ENCODE measurements around the gene PNRC2.
A peak's percentile ranks its signal among the peaks of the same experiment; 100 is the strongest.

Gene PNRC2, protein sequence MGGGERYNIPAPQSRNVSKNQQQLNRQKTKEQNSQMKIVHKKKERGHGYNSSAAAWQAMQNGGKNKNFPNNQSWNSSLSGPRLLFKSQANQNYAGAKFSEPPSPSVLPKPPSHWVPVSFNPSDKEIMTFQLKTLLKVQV

DNA sequence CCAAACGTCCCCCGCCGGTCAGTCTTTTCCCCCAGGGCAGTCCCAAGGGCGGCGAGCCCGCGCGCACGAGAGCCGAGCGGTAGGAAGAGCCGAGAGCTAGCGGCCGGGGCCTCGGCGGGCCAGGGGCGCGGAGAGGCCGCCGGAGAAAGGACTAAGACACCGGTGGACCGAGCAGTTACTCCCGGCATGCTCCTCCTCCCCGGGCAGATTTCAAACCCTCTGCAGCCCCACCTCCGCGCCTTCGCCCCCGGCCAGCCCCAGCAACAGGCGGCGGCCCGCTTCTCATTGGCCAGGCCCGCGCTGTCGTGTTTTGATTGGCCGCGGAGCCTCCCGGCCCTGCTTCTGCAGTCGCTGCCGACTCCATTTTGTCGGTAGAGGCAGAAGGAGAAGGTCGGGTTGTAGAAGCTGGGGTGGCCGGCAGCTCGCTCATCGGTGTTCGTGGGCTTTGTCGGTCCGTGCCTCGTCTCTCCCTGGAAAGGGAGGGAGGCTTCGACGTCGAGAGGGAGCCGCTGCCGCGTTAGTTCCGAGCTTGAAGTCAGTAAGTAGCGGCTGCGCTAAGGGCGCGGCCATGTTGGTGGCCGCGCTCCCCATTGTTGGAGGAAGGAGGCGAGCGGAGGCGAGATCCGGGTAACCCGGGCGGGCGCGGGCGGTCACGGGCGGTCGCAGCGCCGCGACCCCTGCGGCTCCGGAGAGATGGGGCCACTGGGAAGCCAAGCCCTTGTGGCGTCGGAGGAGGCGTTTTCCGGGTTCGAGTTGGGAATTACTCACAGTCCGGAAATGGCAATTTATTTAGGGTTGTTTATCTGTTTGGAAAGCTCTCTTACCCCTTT, at the start of gene PNRC2:
TSS of gene PNRC2 (plus strand) at position 368 of the 830 bp plus-strand sequence. CDS start 1,630 bp downstream, outside the sequence.
- peak; percentile 82 for DNase-seq (ENCODE audit: low read depth, low spot score)

DNA sequence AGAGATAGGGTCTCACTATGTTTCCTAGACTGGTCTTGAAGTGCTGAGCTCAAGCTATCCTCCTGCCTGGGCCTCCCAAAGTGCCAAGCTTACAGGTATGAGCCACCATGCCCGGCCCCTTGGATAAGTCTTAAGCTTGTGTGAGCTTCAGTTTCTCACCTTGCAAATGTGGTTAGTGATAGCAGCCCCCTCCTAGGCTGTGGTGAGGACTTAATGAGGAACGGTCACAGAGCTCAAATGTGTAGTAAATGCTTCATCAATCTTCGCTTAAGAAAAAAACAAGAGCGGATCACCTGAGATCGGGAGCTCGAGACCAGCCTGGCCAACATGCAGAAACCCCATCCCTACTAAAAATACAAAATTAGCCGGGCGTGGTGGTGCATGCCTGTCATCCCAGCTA, 49.5 kb upstream of the PNRC2 start:
- H3K27ac ChIP-seq = no peak overlapping the region
- DNase-seq (ENCODE audit: low read depth, low spot score) = no peak

More for the DNA sequence above, at the start of gene PNRC2:
- peak within 1 kb of the TSS; percentile 95 for H3K27ac ChIP-seq

DNA sequence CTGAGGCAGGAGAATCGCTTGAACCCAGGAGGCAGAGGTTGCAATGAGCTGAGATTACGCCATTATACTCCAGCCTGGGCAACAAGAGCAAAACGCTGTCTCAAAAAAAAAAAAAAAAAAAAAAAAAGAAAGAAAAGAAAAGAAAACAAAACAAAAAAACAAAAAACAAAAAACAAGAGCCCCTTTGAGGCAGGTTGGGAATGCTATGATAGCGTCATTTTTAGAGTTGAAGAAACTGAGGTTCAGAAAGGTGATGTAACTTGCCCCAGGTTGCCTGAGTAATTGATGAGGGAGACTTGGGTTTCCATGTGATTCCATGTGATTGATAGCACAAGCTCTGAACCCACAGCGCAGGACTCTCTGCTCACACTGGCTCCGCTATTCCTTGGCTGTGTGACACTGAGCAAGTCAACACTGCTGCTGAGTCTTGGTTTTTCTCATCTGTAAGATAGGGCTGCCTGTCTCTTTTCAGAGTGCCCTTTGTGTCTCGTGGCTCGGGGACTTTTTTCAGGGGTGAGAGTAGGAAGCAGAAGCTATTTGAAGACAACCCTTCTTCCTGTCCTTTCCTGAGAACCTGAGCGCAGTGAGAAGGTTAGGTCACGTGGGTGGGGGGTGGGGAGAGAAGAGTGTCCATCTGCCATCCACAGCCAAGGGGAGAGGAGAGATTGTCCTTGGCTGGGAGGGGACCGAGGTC, 48.9 kb upstream of the PNRC2 start:
- no peak overlapping the region for H3K27ac ChIP-seq
- DNase-seq (ENCODE audit: low read depth, low spot score) = no peak

DNA sequence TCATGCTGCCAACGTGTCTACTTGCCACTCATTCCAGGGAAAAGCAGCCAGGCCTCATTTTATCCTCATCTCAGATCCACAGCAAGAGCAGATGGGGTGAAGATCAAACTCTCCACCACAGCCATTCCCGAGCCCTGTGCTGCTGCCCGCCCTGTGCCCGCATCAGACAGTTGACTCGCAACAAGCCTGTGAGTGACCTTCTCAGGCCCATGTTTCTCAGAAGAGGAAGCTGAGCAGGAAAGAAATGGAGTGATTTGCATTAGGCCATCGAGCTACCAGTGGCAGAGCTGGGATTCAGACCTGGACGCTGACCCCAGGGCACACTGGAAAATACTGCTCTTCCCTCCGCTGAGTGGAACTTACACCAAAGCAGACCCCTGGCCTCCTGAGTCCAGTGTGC, 47.7 kb upstream of the PNRC2 start:
- DNase-seq (ENCODE audit: low read depth, low spot score) = no peak
- no peak overlapping the region for H3K27ac ChIP-seq

DNA sequence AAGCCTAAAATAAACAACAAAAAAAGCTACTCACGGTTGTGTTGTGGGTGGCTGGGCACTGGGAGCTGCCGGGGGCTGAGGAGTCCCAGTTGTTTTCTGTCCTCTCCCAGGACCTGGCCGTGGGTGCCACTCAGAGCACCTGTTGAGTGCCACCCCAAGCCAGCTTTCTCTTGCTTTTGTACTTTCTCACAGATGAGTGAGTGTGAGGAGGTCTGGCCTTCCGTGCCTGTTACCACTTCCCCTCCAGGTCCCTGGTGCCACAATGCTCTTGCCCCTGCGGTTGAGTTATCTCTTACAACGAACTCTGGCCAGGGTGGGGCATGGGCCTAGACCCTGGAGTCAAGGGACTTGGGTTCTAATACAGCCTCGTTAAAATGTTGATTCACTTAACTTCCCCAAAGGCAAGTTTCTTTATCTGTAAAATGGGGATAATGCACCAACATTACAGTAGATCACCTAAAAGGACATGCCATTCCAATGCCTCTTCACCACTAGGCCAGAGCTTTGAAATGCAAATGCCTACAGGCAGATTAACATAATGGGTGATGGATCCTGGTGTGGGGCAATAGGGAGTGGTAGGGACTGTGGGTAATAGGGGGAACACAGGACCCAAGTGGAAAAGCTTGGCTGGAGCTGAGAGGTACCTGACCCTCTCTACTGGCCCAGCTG, 46.3 kb upstream of the PNRC2 start, which contains the start of gene CNR2:
TSS of gene CNR2 (minus strand) at position 151 of the 669 bp plus-strand sequence. CDS start 37,745 bp downstream, outside the sequence.
- no peak within 1 kb of the TSS for H3K27ac ChIP-seq
- no peak for DNase-seq (ENCODE audit: low read depth, low spot score)

DNA sequence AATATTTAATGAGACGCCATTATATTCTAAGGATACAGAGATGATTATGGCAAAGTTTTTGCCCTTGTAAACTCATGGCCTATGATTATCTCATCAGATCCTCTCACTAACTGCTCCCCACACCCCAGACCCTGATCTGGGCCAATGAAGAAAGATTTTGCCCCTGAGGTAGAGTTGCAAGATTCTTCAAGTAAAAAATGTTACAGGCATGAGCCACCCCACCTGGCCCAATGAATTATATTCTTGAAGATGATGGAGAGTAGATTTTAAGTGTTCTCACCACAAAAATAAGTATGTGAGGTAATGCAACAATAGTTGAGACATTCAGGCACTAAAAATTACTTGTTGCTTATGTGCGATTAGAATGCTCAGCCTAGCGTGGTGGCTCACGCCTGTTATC, 44.7 kb upstream of the PNRC2 start:
- DNase-seq (ENCODE audit: low read depth, low spot score) = no peak
- no peak overlapping the region for H3K27ac ChIP-seq

DNA sequence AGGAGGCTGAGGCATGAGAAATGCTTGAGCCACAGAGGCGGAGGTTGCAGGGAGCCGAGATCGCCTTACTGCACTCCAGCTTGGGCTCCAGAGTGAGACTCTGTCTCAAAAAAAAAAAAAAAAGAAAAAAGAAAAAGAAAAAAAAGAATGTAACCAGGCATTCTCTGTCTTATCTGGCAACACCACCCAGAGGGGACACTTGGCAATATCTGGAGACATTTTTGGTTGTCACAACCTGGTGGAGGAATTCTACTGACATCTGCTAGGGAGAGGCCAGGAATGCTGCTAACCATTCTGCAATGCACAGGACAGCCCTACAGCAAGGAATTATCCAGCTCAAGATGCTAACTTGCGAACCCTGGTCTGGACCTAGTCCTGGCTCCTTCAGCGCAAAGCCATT, 44.2 kb upstream of the PNRC2 start:
- no peak overlapping the region for H3K27ac ChIP-seq
- no peak for DNase-seq (ENCODE audit: low read depth, low spot score)

DNA sequence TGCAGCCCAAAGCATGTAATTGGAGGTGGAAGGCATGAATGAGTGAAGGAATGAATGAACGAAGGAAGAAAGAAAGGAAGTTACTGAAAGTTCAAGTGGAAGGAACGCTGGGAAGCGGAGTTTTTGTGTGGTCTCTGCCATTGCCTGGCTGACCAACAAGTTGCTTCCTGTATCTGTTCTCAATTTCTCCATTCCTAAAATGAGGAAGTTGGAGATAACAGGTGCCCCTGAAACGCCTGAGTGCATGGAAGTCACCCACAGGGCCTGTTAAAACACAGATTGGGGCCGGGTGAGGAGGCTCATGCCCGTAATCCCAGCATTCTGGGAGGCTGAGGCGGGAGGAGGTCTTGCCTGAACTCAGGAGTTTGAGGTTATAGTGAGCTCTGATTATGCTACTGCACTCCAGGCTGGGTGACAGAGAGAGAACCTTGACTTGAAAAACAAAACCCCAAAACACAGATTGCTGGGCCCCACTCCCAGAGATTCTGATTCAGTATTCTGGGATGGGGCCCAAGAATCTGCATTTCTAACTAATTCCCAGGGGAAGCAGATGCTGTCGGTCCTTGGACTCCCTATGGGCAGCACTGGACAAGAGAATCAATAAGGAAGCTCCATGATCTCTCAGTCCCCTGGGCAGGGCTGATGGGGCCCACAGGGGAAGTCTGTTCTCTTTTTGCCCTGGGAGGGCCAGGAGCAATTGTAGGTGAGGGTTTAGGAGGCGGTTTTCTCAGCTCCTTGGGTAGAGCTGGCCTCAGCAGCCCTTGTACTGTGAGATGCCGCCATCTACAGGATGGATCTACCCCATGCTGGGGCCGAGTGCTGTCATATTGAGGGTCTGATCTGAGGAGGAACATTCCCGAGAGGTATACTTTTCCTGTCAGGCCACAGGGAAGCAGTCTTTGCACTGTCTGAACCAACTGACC, 43.2 kb upstream of the PNRC2 start:
- H3K27ac ChIP-seq = no peak overlapping the region
- no peak for DNase-seq (ENCODE audit: low read depth, low spot score)

DNA sequence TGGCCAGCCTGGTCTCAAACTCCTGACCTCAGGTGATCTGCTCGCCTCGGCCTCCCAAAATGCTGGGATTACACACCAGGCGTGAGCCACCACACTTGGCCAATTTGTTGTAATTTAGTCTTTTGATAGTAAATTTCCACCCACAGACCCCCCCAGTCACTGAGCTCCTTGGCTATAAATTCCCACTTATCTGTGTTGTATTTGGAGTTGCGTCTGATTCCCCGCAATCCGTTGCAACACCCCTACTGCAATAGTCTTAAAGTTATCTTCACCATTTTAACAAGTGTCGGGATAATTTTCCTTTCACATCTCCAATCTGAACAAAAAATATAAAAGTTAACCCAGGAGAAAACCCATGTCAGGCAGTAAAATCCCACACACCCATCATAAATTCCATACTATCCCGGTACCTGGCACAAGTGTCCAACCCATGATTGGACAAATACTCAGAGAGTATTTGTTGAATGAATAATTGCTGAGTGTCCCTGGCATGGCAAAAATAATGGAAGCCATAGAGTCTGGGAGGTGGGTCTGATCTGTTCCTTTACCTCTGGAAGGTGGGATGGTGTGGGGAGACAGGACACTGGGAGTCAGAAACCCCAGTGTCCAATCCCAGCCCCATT, 37.2 kb upstream of the PNRC2 start:
- no peak overlapping the region for H3K27ac ChIP-seq
- no peak for DNase-seq (ENCODE audit: low read depth, low spot score)

DNA sequence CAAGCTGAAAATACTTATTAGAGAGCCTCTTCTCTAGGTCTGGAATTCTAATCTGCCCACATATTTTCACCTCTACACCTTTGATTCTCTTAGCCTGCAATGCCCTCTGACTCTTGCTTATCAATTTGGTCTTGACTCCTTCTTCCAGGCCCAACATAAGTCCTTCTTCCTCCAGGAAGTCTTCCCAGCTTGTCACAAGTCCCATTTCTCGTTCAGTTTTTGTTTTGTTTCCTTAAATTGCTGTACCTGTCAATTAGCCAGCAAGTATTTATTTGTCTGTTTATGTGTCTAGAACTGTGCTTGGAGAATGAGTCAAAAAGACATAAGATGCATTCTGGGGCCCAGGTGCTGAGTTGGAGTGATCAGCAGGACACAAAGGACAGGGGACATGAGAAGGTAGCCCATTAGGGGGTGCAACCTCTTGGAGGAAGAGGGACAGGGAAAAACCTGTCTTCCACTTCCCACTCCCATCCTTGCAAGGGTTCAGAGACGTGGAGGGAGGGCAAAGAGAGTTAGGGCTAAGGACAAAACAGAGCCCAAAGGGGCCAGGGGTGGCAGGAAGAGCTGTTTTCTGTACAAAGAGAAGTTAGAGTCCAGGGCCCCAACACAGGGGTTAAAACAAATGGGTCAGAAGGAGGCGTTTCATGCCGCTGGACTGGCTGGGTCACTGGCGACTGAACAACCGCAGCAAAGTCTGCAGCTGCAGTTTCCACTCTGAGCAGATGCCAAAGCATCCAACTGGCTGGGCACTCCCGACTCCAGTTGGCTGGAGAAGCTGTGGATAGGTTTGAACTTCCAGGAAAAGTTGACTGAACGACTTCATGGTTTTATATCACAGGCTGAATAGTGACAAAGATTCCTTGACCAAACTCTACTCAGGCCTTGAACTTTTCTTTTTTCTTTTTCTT, 35.8 kb upstream of the PNRC2 start:
- H3K27ac ChIP-seq = no peak overlapping the region
- DNase-seq (ENCODE audit: low read depth, low spot score) = no peak

DNA sequence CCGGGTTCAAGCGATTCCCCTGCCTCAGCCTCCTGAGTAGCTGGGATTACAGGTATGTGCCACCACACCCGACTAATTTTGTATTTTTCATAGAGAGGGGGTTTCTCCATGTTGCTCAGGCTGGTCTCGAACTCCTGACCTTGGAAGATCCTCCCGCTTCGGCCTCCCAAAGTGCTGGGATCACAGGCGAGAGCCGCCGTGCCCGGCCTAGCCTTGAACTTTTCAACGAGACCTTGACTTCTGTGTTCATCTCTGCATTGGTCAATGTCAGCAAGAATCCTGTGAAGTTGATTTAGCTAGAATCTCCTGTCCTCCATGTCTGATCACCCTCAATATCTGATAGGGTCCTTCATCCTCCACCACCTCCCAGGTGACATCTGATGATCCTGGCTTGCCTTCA, 35.0 kb upstream of the PNRC2 start:
- no peak overlapping the region for H3K27ac ChIP-seq
- DNase-seq (ENCODE audit: low read depth, low spot score) = no peak

DNA sequence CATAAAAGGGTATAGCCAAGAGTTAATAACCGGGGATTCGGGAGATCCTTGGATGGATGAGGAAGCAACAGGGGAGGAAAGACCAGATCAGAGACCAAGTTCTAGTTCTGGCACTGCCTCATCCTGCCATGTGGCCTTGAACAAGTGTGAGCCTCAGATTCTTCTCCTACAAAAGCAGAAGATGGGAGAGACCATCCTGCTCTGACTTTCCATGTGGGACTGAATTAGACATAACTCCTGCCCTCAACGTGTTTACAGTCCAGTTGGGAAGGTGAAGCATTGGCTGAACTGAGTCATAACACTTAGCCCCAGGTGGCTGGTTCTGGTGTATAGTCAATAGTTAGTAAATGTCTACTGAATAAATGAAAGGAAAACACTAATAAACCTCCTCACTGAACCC, 34.3 kb upstream of the PNRC2 start:
- no peak for DNase-seq (ENCODE audit: low read depth, low spot score)
- H3K27ac ChIP-seq = no peak overlapping the region

DNA sequence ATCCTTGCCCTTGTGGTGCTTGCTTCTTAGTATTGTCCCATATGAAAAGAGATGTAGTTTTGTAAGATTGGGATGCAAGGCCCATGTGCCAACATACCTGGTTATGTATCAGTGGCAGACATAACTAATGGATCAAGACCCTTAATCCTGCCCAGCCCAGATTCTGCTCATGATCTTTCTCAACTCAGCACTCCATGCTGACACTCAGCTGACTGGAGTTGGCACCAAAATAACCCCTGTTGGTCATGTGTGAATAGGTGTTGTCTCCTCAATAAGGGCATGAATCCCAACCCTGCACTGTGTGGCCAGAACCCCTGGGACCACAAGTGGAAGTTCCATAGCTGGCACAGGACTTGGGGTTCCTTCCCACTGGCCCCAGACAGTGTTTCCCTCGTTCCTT, 32.5 kb upstream of the PNRC2 start:
- no peak overlapping the region for H3K27ac ChIP-seq
- no peak for DNase-seq (ENCODE audit: low read depth, low spot score)

DNA sequence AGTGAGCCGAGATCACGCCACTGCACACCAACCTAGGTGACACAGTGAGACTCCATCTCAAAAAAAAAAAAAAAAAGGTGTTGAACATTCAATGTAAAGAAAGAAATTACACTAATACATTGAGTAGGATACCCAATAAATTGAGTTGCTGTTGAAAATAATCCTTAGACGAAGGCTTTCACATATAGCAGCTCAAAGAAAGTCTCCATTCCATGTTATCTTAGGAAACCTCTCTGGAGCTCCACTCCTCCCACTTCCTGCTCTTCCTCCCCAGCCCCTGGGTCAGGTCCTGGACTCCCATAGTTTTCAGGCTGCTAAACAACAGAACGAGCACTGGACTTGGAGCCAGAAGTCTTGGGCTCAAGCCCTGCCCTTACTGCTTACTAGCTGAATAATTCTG, 30.8 kb upstream of the PNRC2 start:
- no peak for DNase-seq (ENCODE audit: low read depth, low spot score)

DNA sequence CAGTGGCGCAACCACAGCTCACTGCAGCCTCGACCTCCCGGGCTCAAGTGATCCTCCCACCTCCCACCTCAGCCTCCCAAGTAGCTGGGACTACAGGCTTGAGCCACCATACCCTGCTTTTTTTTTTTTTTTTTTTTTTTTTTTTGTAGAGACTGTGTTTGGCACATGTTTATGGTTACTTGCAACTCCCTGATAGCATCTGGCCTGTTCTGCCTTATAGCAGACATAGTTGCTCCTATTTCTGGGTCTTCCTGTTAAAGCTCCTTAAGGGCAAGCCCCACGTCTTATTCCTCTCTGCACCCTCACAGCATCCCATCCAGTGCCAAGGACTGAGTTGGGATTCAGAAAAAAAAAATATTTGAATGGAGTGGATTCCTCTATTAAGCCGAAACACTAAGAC, 29.4 kb upstream of the PNRC2 start:
- DNase-seq (ENCODE audit: low read depth, low spot score) = no peak
- peak overlapping the region; percentile 76 for H3K27ac ChIP-seq

More for the DNA sequence above, 30.8 kb upstream of the PNRC2 start:
- no peak overlapping the region for H3K27ac ChIP-seq

DNA sequence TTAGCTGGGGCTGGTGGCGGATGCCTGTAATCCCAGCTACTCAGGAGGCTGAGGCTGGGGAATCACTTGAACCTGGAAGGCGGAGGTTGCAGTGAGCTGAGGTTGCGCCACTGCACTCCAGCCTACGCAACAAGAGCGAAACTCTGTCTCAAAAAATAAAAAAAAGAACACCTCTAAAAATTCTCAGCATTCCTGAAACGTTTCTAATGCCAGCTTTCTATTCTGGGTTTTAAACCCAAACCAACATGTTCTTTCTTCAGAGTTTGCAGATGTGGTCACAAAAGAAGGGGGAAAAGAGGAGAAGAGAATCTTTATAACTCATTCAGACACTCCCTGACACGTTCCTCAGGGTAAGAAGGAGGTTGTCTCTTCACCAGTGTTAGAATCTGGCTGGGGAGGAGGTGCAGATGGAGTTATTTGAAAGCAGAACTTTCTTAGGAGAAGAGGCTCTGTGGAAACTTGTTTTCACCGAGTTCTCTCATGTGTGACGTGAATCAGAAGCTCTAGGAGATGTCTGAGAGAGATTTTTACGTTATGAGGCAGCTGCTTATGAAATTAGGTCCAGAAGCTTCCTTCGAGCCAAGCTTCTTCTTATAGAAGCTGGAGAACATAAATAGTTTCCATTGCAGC, 28.7 kb upstream of the PNRC2 start:
- H3K27ac ChIP-seq = peak overlapping the region; percentile 76
- DNase-seq (ENCODE audit: low read depth, low spot score) = peak; percentile 36

DNA sequence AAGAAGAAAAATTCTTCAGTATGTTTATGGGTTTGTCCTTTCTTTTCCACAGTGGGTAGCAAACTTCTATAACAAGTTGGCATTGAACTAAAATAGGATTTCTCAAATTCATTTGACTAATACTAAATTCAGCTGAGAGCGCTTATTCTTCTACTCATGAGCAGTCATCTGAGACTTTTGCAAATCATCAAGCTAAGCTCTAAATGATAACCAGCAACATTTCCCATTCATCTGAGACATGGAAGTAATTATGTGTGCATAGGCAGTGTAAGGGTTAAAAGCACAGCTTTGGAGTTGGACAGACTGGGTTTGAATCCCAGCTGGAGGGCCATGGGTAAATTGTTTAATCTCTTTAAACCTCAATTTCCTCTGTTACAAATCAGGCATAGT, 28.1 kb upstream of the PNRC2 start:
- H3K27ac ChIP-seq = peak overlapping the region; percentile 76
- no peak for DNase-seq (ENCODE audit: low read depth, low spot score)

Data from epithelial cell of prostate (primary cell).